Coronary artery (tissue), 2 donors: ENCODE measurements around the gene SMAP2.

Experiments
- DNase-seq: peaks from one replicate; pipeline ENCODE4 v3.0.0-alpha.2; 2017; ENCODE audit warnings: low spot score
- H3K27ac ChIP-seq, 2 donors: fragments of 200-600 bp; sonication (generic); one replicate each; pipeline ENCODE4 v1.5.1; 2016 to 2019
- H3K4me3 ChIP-seq: fragments of 200-600 bp; sonication (generic); 2 replicates; pipeline ENCODE4 v1.5.1; 2016; ENCODE audit warnings: mild to moderate bottlenecking, moderate library complexity
- CTCF ChIP-seq: fragments of 200-600 bp; sonication (generic); IDR thresholded peaks from one replicate; pipeline ENCODE4 v1.5.1; 2019; ENCODE audit warnings: antibody characterized with exemption

Gene SMAP2

GRCh38 chr1:40357625-40358024 is 15.9 kb upstream of the SMAP2 start:
- DNase-seq, result no peak
- TF ChIP-seq CTCF, result no peak
- H3K4me3 ChIP-seq, result no peak overlapping the region
- no peak overlapping the region for H3K27ac ChIP-seq

GRCh38 chr1:40360631-40361030 is 12.9 kb upstream of the SMAP2 start:
- TF ChIP-seq CTCF, result no peak
- Histone ChIP-seq H3K4me3 (no peak overlapping the region), H3K27ac (no peak overlapping the region)
- no peak for DNase-seq

GRCh38 chr1:40361201-40361600 is 12.3 kb upstream of the SMAP2 start:
- TF ChIP-seq CTCF, result no peak
- no peak for DNase-seq
- no peak overlapping the region for H3K4me3 ChIP-seq
- no peak overlapping the region for H3K27ac ChIP-seq

- H3K4me3 ChIP-seq, result no peak overlapping the region
- DNase-seq, result no peak
- H3K27ac ChIP-seq, result no peak overlapping the region
- no peak for TF ChIP-seq CTCF
Measured at GRCh38 chr1:40361637-40362036, 11.9 kb upstream of the SMAP2 start.

GRCh38 chr1:40362199-40362598 is 11.3 kb upstream of the SMAP2 start:
- no peak for TF ChIP-seq CTCF
- no peak for DNase-seq
- H3K27ac ChIP-seq, result no peak overlapping the region
- no peak overlapping the region for H3K4me3 ChIP-seq

- TF ChIP-seq CTCF, result no peak
- Histone ChIP-seq H3K4me3 (no peak overlapping the region), H3K27ac (no peak overlapping the region)
- no peak for DNase-seq
Measured at GRCh38 chr1:40362699-40363098, 10.8 kb upstream of the SMAP2 start.

GRCh38 chr1:40363721-40364120 is 9.8 kb upstream of the SMAP2 start:
- Histone ChIP-seq H3K4me3 (no peak overlapping the region), H3K27ac (no peak overlapping the region)
- TF ChIP-seq CTCF, result no peak
- DNase-seq, result no peak
